HG03159 (cell line): ENCODE results near the gene STAB1.

ENCODE experiments used
- ATAC-seq: cut with Tn5 transposase; IDR thresholded peaks from one replicate; pipeline ENCODE4 v1.9.1; 2021; ENCODE audit warnings: mild to moderate bottlenecking, moderate library complexity; ENCODE audit not compliant: unreplicated experiment

STAB1 gene

GRCh38 chr3:52561028-52561747 is 66.0 kb downstream of the STAB1 start:
- no peak for ATAC-seq

GRCh38 chr3:52563984-52564383 is 68.8 kb downstream of the STAB1 start:
- ATAC-seq: no peak

DNA sequence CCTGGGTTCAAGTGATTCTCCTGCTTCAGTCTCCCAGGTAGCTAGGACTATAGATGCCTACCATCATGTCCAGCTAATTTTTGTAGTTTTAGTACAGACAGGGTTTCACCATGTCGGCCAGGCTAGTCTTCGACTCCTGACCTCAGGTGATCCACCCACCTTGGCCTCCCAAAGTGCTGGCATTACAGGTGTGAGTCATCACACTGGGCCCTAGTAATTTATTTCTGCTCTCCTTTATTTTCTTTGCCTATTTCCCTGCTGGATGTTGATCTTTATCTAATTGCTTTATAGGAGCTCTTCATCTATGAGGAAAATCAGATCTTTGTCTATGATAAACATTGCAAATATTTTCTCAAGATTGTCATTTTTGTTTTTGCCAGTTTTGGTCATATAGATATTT is 72.9 kb downstream of the STAB1 start:
- ATAC-seq: no peak

DNA sequence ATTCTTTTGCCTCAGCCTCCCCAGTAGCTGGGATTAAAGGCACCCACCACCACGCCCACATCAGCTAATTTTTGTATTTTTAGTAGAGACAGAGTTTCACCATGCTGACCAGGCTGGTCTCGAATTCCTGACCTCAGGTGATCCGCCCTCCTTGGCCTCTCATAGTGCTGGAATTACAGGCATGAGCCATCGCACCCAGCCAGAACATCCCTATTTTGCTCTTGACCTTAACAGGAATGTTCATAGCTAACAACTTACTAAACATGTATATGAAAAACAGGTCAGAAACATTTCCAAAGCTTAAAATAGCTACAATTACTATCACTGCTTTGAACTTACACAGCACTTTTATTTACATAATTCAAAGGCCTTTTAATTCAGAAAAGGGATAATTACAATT is 74.9 kb downstream of the STAB1 start:
- no peak for ATAC-seq

GRCh38 chr3:52572221-52572620 is 77.1 kb downstream of the STAB1 start:
- ATAC-seq: no peak
